GM21423 (cell line): ENCODE measurements around the gene ZNF628.

Experiments
- ATAC-seq: cut with Tn5 transposase; IDR thresholded peaks from one replicate; pipeline ENCODE4 v1.9.1; 2021; ENCODE audit warnings: mild to moderate bottlenecking, moderate library complexity; ENCODE audit not compliant: unreplicated experiment

The ZNF628 gene

DNA sequence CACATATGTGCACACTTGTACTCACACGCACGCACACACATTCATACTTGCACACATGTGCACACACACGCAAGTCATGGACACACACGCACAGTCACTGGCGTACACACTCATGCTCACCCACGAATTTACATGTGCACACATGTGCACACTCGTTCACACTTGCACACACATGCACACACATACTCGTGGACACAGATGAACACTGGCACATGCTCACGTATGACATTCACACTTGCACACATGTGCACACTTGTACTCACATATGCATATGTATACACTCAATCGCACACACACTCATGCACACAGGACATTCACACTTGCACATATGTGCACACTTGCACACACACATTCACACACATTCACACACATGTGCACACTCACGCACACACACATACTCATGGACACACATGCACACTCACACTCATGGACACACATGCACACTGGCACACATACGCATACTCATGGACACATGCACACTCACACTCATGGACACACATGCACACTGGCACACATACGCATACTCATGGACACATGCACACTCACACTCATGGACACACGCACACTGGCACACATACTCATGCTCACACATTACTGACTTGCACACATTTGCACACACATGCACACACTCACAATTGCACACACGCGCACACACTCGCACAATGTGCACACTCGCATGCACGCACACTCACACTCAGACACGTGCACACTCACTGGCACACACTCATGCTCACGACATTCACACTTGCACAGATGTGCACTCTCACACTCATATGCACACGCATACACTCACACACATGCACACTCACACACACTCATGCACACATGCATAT lies 51.0 kb downstream of the ZNF628 start:
- ATAC-seq = no peak

DNA sequence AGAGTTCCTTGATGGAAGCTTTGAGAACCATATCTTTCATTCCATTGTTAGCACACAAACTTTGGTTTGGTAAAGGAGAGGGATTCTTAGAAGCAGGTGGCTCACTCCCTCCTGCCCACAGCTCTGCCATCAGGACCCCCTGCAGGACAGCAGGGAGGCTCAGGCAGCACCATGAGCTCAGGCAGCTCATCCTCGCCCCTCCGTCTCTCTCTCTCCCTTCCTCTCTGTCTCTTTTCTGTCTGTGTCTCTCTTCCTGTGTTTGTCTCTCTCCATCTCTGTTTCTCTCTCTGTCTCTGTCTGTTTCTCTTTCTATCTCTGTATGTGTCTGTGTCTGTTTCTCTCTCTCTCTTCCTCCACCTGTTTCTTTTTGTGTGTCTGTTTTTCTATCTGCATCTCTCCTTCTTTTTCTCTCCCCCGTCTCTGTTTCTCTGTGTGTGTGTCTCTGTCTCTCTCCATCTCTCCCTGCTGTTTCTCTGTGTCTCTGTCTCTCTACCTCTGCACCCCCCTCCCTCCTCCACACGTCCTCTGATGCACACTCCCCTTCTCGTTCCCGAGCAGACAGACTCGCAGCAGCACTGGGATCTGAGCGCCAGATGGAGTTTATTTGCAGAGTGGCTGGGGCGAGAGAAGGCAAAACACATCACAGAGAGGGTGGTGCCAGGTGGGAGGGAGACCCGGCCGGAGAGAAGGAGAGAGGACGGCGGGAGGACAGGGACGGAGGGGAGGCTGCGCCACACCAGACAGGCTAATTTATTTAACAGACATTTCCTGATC lies 51.8 kb downstream of the ZNF628 start:
- ATAC-seq = no peak

DNA sequence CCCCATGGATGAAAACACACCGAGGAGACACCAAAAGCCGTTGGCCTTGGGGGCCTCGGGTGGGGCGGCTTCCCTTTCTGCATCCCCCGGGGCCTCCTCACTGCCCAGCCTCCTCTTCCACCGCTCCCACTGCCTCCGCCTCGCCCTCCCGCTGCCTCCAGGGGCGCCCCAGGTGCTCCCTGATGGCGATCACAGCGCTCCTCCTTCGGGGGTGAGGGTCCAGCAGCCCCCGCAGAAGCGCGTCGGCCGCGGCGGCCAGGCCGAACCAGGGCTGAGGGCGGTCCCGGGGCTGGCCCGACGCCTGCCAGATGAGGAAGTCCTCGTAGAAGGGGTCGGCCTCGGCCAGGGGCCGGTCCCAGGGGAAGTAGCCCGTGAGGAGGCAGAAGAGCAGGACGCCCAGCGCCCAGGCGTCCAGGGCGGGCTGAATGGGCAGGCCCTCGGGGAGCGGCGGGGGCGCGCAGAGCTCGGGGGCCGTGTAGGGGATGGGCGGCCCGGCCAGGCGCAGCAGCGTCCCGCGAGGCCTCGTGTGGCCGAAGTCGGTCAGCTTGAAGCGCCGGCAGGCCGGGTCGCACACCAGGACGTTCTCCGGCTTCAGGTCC lies 53.3 kb downstream of the ZNF628 start:
- ATAC-seq = no peak

DNA sequence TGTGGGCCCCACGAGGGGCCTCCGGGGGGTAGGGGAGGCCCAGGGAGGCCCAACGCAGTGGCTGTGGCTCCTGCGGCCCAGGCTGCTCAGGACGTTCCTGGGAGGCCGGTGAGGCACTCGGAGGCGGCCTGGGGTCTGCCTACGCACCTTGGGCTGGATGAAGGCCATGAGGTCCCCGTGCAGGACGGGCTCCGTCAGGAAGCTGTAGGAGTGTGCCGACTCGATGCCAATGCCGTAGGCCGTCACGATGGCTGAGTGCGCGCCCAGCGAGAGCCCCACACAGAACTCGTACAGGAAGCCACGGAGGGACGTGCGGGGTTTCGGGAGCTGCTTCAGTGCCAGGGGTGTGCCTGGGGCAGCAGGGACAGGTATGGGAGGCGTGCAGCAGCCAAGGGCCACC lies 54.6 kb downstream of the ZNF628 start:
- no peak for ATAC-seq
